BJ (cell line): ENCODE data around the gene SPN. TPM values are rescaled to one million over a fixed set of nuclear protein-coding genes. Genes with fewer than 3 reads are reported as not detected.
"Not testable (repeated sequence)": the region's sequence is repeated elsewhere in the genome, so short reads cannot be mapped to it uniquely, and the experiment has no call there.

Experiments
- CTCF ChIA-PET: fragments of 350-600 bp; formaldehyde crosslinking; extraction: SDS; loops from one replicate; lab custom pipeline; 2021; ENCODE audit warnings: antibody characterized with exemption, inconsistent platforms; lab: Yijun Ruan, JAX
- POLR2A ChIA-PET: fragments of 300-600 bp; sonication (Branson Sonifier 250); formaldehyde crosslinking; extraction: SDS; loops from one replicate; lab custom pipeline; 2021; ENCODE audit warnings: antibody characterized with exemption; lab: Charles Lee
- DNase-seq: peaks from one replicate; pipeline ENCODE4 v3.0.0-alpha.2; 2011; ENCODE audit warnings: low read depth
- H3K27me3 ChIP-seq: 2 replicates; pipeline ENCODE4 v1.6.0; 2011; ENCODE audit warnings: low read length; ENCODE audit not compliant: control insufficient read depth, insufficient read depth
- H3K36me3 ChIP-seq: 2 replicates; pipeline ENCODE4 v1.5.1; 2011; ENCODE audit warnings: low read length; ENCODE audit not compliant: control insufficient read depth, insufficient read depth
- H3K4me3 ChIP-seq: 2 replicates; pipeline ENCODE4 v1.5.1; 2011; ENCODE audit warnings: low read depth, mild to moderate bottlenecking, control low read depth, low read length
- CTCF ChIP-seq: IDR thresholded peaks from 2 replicates; pipeline ENCODE4 v1.5.1; 2011; ENCODE audit warnings: low read depth, mild to moderate bottlenecking, control low read depth, inconsistent platforms, low read length, moderate library complexity; ENCODE audit not compliant: insufficient read depth
- polyA plus RNA-seq: library from polyadenylated mRNA; depleted of rRNA; stranded (reverse); fragments of >200 nt; gene quantifications from 2 replicates; pipeline ENCODE4 v1.2.3, GENCODE V29; 2011

SPN gene
- polyA plus RNA-seq, 1 experiment = not detected

- Histone ChIP-seq H3K4me3 (no peak overlapping the region), H3K27me3 (no peaks in the 10 kb centered on the region), H3K36me3 (no peaks in the 10 kb centered on the region)
- TF ChIP-seq CTCF = no peak
- no peak for DNase-seq
- CTCF ChIA-PET = interaction anchor here (0.6 kb wide), 1 partner anchor 11 kb away, joined by 3 read pairs; no protein-coding TSS in a partner anchor
- POLR2A ChIA-PET = no interaction called here
These were observed 12.3 kb upstream of the SPN start for GRCh38 chr16:29650771-29651170.

GRCh38 chr16:29651774-29652349 lies 11.2 kb upstream of the SPN start:
- no peak for DNase-seq
- Histone ChIP-seq H3K27me3 (no peaks in the 10 kb centered on the region), H3K4me3 (no peak overlapping the region), H3K36me3 (no peaks in the 10 kb centered on the region)
- no peak for TF ChIP-seq CTCF
- CTCF ChIA-PET = no interaction called here
- POLR2A ChIA-PET = no interaction called here

- Histone ChIP-seq H3K27me3 (no peaks in the 10 kb centered on the region), H3K4me3 (no peak overlapping the region), H3K36me3 (no peaks in the 10 kb centered on the region)
- TF ChIP-seq CTCF = no peak
- DNase-seq = no peak
- CTCF ChIA-PET = no interaction called here
- POLR2A ChIA-PET = no interaction called here
These were observed 9.6 kb upstream of the SPN start for GRCh38 chr16:29653471-29653870.

GRCh38 chr16:29653890-29654289 lies 9.2 kb upstream of the SPN start:
- CTCF ChIA-PET, POLR2A ChIA-PET, DNase-seq, H3K4me3 ChIP-seq, H3K27me3 ChIP-seq, H3K36me3 ChIP-seq: not testable (repeated sequence)

- Histone ChIP-seq H3K36me3 (no peaks in the 10 kb centered on the region), H3K4me3 (no peak overlapping the region), H3K27me3 (no peaks in the 10 kb centered on the region)
- ChIA-PET POLR2A (no interaction called here), CTCF (no interaction called here)
- no peak for DNase-seq
- TF ChIP-seq CTCF = no peak
These were observed 6.1 kb upstream of the SPN start for GRCh38 chr16:29656688-29657523.

GRCh38 chr16:29658705-29659104 lies 4.3 kb upstream of the SPN start:
- TF ChIP-seq CTCF = no peak
- Histone ChIP-seq H3K27me3 (no peaks in the 10 kb centered on the region), H3K36me3 (no peaks in the 10 kb centered on the region), H3K4me3 (no peak overlapping the region)
- POLR2A ChIA-PET = no interaction called here
- CTCF ChIA-PET = no interaction called here
- no peak for DNase-seq
